Activated B cell treated with CpG ODN at 0.5 μM for 24 hours (primary cell): ENCODE results near the gene JMJD1C. TPM values are rescaled to one million over a fixed set of nuclear protein-coding genes. Genes with fewer than 3 reads are reported as not detected.

Experiments used
- ATAC-seq: fragments of 200-7000 bp; cut with Tn5 transposase; one replicate; pipeline ENCODE4 v1.10.0; 2021; ENCODE audit warnings: low read depth, mild to moderate bottlenecking, moderate library complexity
- CTCF ChIA-PET: fragments of 350-600 bp; sonication (Branson Sonifier 250); formaldehyde crosslinking; loops from one replicate; lab custom pipeline; 2021; ENCODE audit warnings: antibody characterized with exemption; lab: Charles Lee
- POLR2A ChIA-PET: fragments of 350-600 bp; sonication (Branson Sonifier 250); formaldehyde crosslinking; loops from one replicate; lab custom pipeline; 2021; ENCODE audit warnings: antibody characterized with exemption; lab: Charles Lee
- DNase-seq: peaks from one replicate; pipeline ENCODE4 v3.0.0; 2022
- H3K27ac Mint-ChIP-seq: one replicate; pipeline ENCODE4 v1.8.0; 2020; ENCODE audit warnings: mixed read lengths
- H3K27me3 Mint-ChIP-seq: one replicate; pipeline ENCODE4 v1.8.0; 2021; ENCODE audit warnings: mixed read lengths
- H3K36me3 Mint-ChIP-seq: one replicate; pipeline ENCODE4 v1.8.0; 2021; ENCODE audit warnings: low read depth, mixed read lengths
- H3K4me1 Mint-ChIP-seq: one replicate; pipeline ENCODE4 v1.8.0; 2021; ENCODE audit warnings: mixed read lengths
- H3K4me3 Mint-ChIP-seq: one replicate; pipeline ENCODE4 v1.8.0; 2020; ENCODE audit warnings: mild to moderate bottlenecking, mixed read lengths
- H3K9me3 Mint-ChIP-seq: one replicate; pipeline ENCODE4 v1.8.0; 2020; ENCODE audit warnings: mixed read lengths
- intact Hi-C: fragments of 100-400 bp; cut with micrococcal nuclease; formaldehyde crosslinking; loops from one replicate; pipeline ENCODE4 v1.15.1; 2024
- total RNA-seq: library from RNA; stranded (reverse); gene quantifications from 2 replicates; pipeline ENCODE4 v1.2.3, GENCODE V29; 2022
- TF ChIP-seq, protein P1 (sequence below): fragments of 200-600 bp; IDR thresholded peaks from one replicate; pipeline ENCODE4 v1.8.0; 2022; ENCODE audit warnings: antibody characterized with exemption, mild to moderate bottlenecking

The JMJD1C gene
- total RNA-seq, 1 donor from 2014 or later = 176 TPM

DNA sequence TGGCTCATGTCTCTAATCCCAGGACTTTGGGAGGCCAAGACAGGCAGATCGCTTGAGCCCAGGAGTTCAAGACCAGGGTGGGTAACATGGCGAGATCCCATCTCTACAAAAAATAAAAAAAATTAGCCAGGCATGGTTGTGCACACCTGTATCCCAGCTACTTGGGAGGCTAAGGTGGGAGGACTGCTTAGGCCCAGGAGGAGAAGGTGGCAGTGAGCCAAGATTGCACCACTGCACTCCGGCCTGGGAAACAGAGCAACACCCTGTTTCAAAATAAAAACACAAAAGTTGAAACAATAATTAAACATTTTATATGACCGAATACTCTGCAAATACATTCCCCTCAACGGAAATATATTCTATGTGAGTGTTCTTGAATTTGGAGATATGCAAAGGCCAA, 40.3 kb downstream of the JMJD1C start:
- ChIA-PET POLR2A (no interaction called here), CTCF (no interaction called here)
- ATAC-seq = no peak
- no peak overlapping the region for H3K27ac Mint-ChIP-seq
- H3K9me3 Mint-ChIP-seq = no peaks in the 10 kb centered on the region
- TF ChIP-seq, protein P1, sequence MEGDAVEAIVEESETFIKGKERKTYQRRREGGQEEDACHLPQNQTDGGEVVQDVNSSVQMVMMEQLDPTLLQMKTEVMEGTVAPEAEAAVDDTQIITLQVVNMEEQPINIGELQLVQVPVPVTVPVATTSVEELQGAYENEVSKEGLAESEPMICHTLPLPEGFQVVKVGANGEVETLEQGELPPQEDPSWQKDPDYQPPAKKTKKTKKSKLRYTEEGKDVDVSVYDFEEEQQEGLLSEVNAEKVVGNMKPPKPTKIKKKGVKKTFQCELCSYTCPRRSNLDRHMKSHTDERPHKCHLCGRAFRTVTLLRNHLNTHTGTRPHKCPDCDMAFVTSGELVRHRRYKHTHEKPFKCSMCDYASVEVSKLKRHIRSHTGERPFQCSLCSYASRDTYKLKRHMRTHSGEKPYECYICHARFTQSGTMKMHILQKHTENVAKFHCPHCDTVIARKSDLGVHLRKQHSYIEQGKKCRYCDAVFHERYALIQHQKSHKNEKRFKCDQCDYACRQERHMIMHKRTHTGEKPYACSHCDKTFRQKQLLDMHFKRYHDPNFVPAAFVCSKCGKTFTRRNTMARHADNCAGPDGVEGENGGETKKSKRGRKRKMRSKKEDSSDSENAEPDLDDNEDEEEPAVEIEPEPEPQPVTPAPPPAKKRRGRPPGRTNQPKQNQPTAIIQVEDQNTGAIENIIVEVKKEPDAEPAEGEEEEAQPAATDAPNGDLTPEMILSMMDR = no peak
- intact Hi-C loops = no loop called here
- no peak overlapping the region for H3K4me3 Mint-ChIP-seq
- peaks cover 5% of the 10 kb centered on the region for H3K36me3 Mint-ChIP-seq
- no peak for DNase-seq
- peaks cover 35% of the 10 kb centered on the region for H3K4me1 Mint-ChIP-seq
- no peaks in the 10 kb centered on the region for H3K27me3 Mint-ChIP-seq

- ATAC-seq (no peak), DNase-seq (no peak)
- Mint-ChIP-seq H3K27me3 (no peaks in the 10 kb centered on the region), H3K4me3 (no peak overlapping the region), H3K4me1 (peaks cover 33% of the 10 kb centered on the region), H3K27ac (no peak overlapping the region), H3K9me3 (no peaks in the 10 kb centered on the region), H3K36me3 (peaks cover 3% of the 10 kb centered on the region)
- intact Hi-C loops = no loop called here
- CTCF ChIA-PET = no interaction called here
- TF ChIP-seq, protein P1 = no peak
- POLR2A ChIA-PET = no interaction called here
Measured at GRCh38 chr10:63424576-63424975, 41.2 kb downstream of the JMJD1C start.

DNA sequence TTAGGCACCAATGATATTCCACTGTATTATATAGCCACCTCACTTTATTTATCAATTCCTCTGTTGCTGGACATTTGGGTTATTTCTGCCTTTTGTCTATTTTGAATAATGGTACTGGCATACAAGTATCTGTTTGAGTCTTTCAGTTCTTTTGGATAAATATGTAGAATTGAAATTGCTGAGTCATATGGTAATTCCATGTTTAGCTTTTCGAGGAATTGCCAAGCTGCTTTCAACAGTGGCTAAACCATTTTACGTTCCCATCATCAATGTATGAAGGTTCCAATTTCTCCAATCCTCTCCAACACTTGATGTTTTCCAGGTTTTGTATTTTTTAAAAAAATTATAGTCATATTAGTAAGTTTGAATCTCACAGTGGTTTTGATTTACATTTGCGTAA, 42.3 kb downstream of the JMJD1C start:
- Mint-ChIP-seq H3K36me3 (peaks cover 3% of the 10 kb centered on the region), H3K27ac (no peak overlapping the region), H3K27me3 (no peaks in the 10 kb centered on the region), H3K9me3 (no peaks in the 10 kb centered on the region), H3K4me3 (no peak overlapping the region), H3K4me1 (peaks cover 29% of the 10 kb centered on the region)
- DNase-seq (no peak), ATAC-seq (no peak)
- intact Hi-C loops = no loop called here
- TF ChIP-seq, protein P1 = no peak
- CTCF ChIA-PET = no interaction called here
- POLR2A ChIA-PET = interaction anchor here (0.6 kb wide), 1 partner anchor 154 kb away, joined by 3 read pairs; no protein-coding TSS in a partner anchor

- Mint-ChIP-seq H3K27me3 (no peaks in the 10 kb centered on the region), H3K4me1 (peaks cover 29% of the 10 kb centered on the region), H3K36me3 (no peaks in the 10 kb centered on the region), H3K4me3 (peak overlapping the region; percentile 30), H3K9me3 (no peaks in the 10 kb centered on the region), H3K27ac (peak overlapping the region; percentile 87)
- TF ChIP-seq, protein P1 = no peak
- intact Hi-C loops = loop anchor here (1.0 to 2.0 kb wide), 2 partner anchors 152 to 207 kb away; no protein-coding TSS in a partner anchor
- ChIA-PET CTCF (no interaction called here), POLR2A (interaction anchor here (0.8 to 2.0 kb wide), 6 partner anchors 12 to 255 kb away, joined by 3 to 6 read pairs (median 4); partner anchors contain the start of gene JMJD1C)
- DNase-seq (no peak), ATAC-seq (peak; percentile 98)
Measured at GRCh38 chr10:63421591-63421990, 44.2 kb downstream of the JMJD1C start.

DNA sequence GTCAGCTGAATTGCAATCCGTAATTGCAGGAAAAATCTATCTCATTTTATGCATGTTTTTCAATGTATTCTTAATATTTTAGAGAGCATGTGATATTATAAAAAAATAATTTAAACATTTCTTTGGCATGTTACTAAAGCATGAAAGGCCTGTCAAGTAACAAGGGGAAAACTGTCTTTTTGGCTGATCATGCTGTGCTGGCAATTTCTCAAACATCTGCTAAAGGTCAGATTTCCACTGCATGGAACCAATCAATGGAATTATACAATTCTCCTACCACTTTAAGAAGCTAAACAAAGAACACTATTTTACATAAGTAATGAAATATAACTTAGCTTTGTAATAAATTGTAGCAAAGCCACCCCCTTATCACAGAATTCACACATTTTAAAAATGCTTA, 49.4 kb downstream of the JMJD1C start:
- H3K4me3 Mint-ChIP-seq = no peak overlapping the region
- intact Hi-C loops = no loop called here
- CTCF ChIA-PET = no interaction called here
- DNase-seq (no peak), ATAC-seq (no peak)
- POLR2A ChIA-PET = no interaction called here
- TF ChIP-seq, protein P1 = no peak
- peaks cover 3% of the 10 kb centered on the region for H3K36me3 Mint-ChIP-seq
- H3K27ac Mint-ChIP-seq = no peak overlapping the region
- H3K4me1 Mint-ChIP-seq = peaks cover 18% of the 10 kb centered on the region
- no peaks in the 10 kb centered on the region for H3K9me3 Mint-ChIP-seq
- no peaks in the 10 kb centered on the region for H3K27me3 Mint-ChIP-seq
